Activated CD8-positive, alpha-beta T cell treated with anti-CD3 and anti-CD28 coated beads for 36 hours (primary cell): ENCODE data around the gene RNF115. TPM values are rescaled to one million over a fixed set of nuclear protein-coding genes. Genes with fewer than 3 reads are reported as not detected.
A peak's percentile ranks its signal among the peaks of the same experiment; 100 is the strongest.

Experiments used
- ATAC-seq: fragments of 200-7000 bp; cut with Tn5 transposase; one replicate; pipeline ENCODE4 v1.10.0; 2021; ENCODE audit warnings: mild to moderate bottlenecking, moderate library complexity
- CTCF ChIA-PET: fragments of 350-600 bp; sonication (Branson Sonifier 250); formaldehyde crosslinking; loops from one replicate; lab custom pipeline; 2021; ENCODE audit warnings: antibody characterized with exemption; lab: Charles Lee
- POLR2A ChIA-PET: fragments of 350-600 bp; sonication (Branson Sonifier 250); formaldehyde crosslinking; loops from one replicate; lab custom pipeline; 2021; ENCODE audit warnings: antibody characterized with exemption; lab: Charles Lee
- DNase-seq: peaks from one replicate; pipeline ENCODE4 v3.0.0-alpha.2; 2020
- H3K27ac Mint-ChIP-seq: one replicate; pipeline ENCODE4 v1.8.0; 2021; ENCODE audit warnings: mild to moderate bottlenecking, mixed read lengths
- H3K27me3 Mint-ChIP-seq: one replicate; pipeline ENCODE4 v1.8.0; 2021; ENCODE audit warnings: mixed read lengths
- H3K36me3 Mint-ChIP-seq: one replicate; pipeline ENCODE4 v1.8.0; 2021; ENCODE audit warnings: low read depth, mixed read lengths
- H3K4me1 Mint-ChIP-seq: one replicate; pipeline ENCODE4 v1.8.0; 2021; ENCODE audit warnings: low read depth, mixed read lengths
- H3K4me3 Mint-ChIP-seq: one replicate; pipeline ENCODE4 v1.8.0; 2021; ENCODE audit warnings: mild to moderate bottlenecking, moderate library complexity, mixed read lengths
- H3K9me3 Mint-ChIP-seq: one replicate; pipeline ENCODE4 v1.8.0; 2021; ENCODE audit warnings: mixed read lengths
- intact Hi-C: fragments of 100-400 bp; cut with micrococcal nuclease; formaldehyde crosslinking; loops from one replicate; pipeline ENCODE4 v1.10.0; 2022
- total RNA-seq, 2 experiments: library from RNA; stranded (reverse); gene quantifications; one replicate each; pipeline ENCODE4 v1.2.3, GENCODE V29; 2021
- TF ChIP-seq, protein P1 (sequence below): fragments of 200-600 bp; IDR thresholded peaks from one replicate; pipeline ENCODE4 v1.8.0; 2022; ENCODE audit warnings: antibody characterized with exemption, mild to moderate bottlenecking

Gene RNF115
- total RNA-seq, 2 experiments from 2014 or later: 12.6 to 13.1 TPM

DNA sequence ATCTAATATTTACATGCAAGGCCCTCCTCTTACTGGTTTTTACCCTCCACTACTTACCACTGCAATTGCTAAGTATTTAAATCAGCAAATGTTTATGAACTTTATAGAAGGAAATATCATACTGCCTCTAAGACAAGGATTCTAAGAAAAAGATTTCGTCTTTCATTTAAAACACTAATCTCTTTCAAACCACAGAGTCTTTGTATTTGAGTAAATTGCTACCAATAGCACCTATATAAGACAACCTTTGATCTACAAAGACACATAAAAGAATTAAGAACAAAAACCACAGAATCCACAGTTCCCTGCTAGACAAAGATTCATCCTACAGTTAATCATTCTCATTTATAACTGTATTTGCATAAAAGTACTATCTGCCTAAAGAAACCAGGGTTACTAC lies 37.6 kb downstream of the RNF115 start:
- no peak for DNase-seq
- Mint-ChIP-seq H3K27me3 (no peaks in the 10 kb centered on the region), H3K9me3 (no peaks in the 10 kb centered on the region), H3K27ac (peak overlapping the region; percentile 50), H3K4me3 (no peak overlapping the region), H3K36me3 (peaks cover 31% of the 10 kb centered on the region), H3K4me1 (peaks cover 31% of the 10 kb centered on the region)
- TF ChIP-seq, protein P1, sequence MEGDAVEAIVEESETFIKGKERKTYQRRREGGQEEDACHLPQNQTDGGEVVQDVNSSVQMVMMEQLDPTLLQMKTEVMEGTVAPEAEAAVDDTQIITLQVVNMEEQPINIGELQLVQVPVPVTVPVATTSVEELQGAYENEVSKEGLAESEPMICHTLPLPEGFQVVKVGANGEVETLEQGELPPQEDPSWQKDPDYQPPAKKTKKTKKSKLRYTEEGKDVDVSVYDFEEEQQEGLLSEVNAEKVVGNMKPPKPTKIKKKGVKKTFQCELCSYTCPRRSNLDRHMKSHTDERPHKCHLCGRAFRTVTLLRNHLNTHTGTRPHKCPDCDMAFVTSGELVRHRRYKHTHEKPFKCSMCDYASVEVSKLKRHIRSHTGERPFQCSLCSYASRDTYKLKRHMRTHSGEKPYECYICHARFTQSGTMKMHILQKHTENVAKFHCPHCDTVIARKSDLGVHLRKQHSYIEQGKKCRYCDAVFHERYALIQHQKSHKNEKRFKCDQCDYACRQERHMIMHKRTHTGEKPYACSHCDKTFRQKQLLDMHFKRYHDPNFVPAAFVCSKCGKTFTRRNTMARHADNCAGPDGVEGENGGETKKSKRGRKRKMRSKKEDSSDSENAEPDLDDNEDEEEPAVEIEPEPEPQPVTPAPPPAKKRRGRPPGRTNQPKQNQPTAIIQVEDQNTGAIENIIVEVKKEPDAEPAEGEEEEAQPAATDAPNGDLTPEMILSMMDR: no peak
- ChIA-PET CTCF (interaction anchor here (1.4 to 2.0 kb wide), 2 partner anchors 18 to 59 kb away, joined by 5 to 10 read pairs; partner anchors contain the start of gene NUDT17), POLR2A (interaction anchor here (0.8 to 1.6 kb wide), 3 partner anchors 17 to 40 kb away, joined by 4 to 6 read pairs (median 4); partner anchors contain the start of genes POLR3C and RNF115)
- intact Hi-C loops: no loop called here
- ATAC-seq: peak; percentile 72

DNA sequence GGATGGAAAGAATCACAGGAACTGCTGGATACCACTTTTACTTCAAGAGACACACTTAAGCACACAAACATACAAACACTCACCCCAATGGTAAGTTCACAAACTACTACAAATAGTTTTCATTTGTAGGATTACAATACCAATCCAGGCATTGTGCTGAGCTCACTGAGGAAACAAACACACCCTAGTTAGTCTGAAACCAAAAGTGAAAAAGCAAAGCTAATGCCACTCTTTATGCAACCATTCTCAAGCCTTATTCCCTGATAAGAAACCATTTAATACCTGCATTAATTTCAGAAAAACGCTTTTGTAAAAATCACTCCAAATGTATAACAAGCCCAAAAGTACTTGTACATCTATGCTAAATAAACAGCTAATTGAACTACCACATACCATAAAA lies 38.3 kb downstream of the RNF115 start:
- ChIA-PET POLR2A (interaction anchor here (0.6 to 1.6 kb wide), 4 partner anchors 18 to 169 kb away, joined by 4 to 6 read pairs (median 5); partner anchors contain the start of genes POLR3C and RNF115), CTCF (interaction anchor here (0.6 to 2.0 kb wide), 3 partner anchors 9 to 60 kb away, joined by 3 to 10 read pairs (median 5); partner anchors contain the start of gene NUDT17)
- intact Hi-C loops: no loop called here
- no peaks in the 10 kb centered on the region for H3K9me3 Mint-ChIP-seq
- ATAC-seq (peak; percentile 46), DNase-seq (no peak)
- peaks cover 34% of the 10 kb centered on the region for H3K36me3 Mint-ChIP-seq
- TF ChIP-seq, protein P1: no peak
- H3K4me1 Mint-ChIP-seq: peaks cover 31% of the 10 kb centered on the region
- no peaks in the 10 kb centered on the region for H3K27me3 Mint-ChIP-seq
- no peak overlapping the region for H3K4me3 Mint-ChIP-seq
- no peak overlapping the region for H3K27ac Mint-ChIP-seq

DNA sequence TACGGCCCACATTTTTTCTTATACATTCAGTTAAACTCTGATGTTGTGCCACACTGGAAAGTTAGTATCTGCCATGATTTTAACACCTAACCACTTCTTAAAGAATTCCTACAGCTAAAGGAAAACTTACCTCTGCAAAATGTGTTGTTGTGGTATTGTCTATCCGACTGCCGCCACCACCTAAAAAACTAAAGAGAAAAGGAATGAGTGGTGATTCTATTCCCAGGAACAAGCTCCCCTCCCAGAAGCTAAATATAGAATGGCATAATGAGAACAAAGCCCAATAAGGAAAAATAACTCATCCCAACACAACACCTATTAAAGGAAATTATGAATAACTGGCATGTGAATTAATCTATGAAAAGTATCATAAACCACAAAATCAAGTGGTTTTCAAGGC lies 39.5 kb downstream of the RNF115 start:
- ATAC-seq (no peak), DNase-seq (no peak)
- intact Hi-C loops: no loop called here
- Mint-ChIP-seq H3K9me3 (no peaks in the 10 kb centered on the region), H3K36me3 (peaks cover 34% of the 10 kb centered on the region), H3K4me1 (peaks cover 31% of the 10 kb centered on the region), H3K27me3 (no peaks in the 10 kb centered on the region), H3K27ac (no peak overlapping the region), H3K4me3 (no peak overlapping the region)
- POLR2A ChIA-PET: no interaction called here
- CTCF ChIA-PET: interaction anchor here (1.0 kb wide), 1 partner anchor 96 kb away, joined by 3 read pairs; no protein-coding TSS in a partner anchor
- TF ChIP-seq, protein P1: no peak

DNA sequence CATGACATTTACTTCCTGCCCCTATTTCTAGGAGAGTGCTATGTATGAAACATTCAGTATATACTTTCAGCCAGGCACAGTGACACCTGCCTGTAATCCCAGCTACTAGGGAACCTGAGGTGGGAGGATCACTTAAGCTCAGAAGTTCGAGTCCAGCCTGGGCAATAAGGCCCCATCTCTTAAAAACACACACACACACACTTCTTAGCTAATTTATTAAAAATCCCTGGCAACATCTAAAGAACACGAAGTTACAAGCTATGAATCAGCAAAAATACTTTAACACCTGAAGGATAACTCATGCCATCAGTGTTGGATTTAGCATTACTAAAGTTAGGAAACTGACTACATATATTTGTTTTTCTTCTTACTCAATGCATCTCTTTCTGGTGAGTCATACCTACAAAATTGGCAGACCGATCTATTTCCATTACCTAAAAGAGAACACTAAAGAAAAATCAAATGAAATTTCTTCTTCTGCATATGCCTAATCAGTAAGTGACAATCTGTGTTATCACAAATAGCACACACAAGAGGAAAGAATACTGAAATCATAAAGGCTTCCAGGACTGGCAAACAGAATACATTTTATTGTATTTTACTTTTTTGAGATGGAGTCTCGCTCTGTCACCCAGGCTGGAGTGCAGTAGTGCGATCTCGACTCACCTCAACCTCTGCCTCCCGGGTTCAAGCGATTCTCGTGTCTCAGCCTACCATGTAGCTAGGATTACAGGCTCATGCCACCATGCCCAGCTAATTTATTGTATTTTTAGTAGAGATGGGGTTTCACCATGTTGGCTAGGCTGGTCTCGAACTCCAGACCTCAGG lies 41.4 kb downstream of the RNF115 start:
- intact Hi-C loops: no loop called here
- Mint-ChIP-seq H3K4me3 (no peak overlapping the region), H3K36me3 (peaks cover 25% of the 10 kb centered on the region), H3K4me1 (peaks cover 31% of the 10 kb centered on the region), H3K27me3 (no peaks in the 10 kb centered on the region), H3K27ac (peak overlapping the region; percentile 17), H3K9me3 (no peaks in the 10 kb centered on the region)
- TF ChIP-seq, protein P1: no peak
- no peak for DNase-seq
- no peak for ATAC-seq
- ChIA-PET CTCF (interaction anchor here (1.6 kb wide), 1 partner anchor 61 kb away, joined by 3 read pairs; no protein-coding TSS in a partner anchor), POLR2A (no interaction called here)

DNA sequence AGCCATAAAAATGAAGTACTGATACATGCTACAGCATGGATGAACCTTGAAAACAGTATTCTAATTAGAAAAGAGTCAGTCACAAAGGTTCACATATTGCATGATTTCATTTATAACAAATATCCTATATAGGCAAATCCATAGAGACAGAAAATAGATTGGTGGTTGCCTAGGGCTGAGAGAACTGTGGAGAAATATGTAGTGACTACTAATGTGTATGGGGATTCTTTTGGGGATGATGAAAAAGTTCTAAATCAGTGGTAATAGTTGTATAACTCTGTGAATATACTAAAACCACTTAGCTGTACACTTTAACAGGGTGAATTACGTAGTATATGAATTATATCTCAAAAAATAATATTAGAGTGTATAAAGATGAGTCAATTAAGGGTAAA lies 45.8 kb downstream of the RNF115 start:
- DNase-seq (no peak), ATAC-seq (no peak)
- Mint-ChIP-seq H3K27ac (no peak overlapping the region), H3K27me3 (no peaks in the 10 kb centered on the region), H3K36me3 (peaks cover 12% of the 10 kb centered on the region), H3K4me3 (no peak overlapping the region), H3K9me3 (no peaks in the 10 kb centered on the region), H3K4me1 (peaks cover 19% of the 10 kb centered on the region)
- TF ChIP-seq, protein P1: no peak
- POLR2A ChIA-PET: no interaction called here
- CTCF ChIA-PET: interaction anchor here (3.0 kb wide), 1 partner anchor 57 kb away, joined by 14 read pairs; no protein-coding TSS in a partner anchor
- intact Hi-C loops: no loop called here
